ENCODE data around the gene MCM7.

GRCh38 chr7:100119072-100119969, 18.1 kb upstream of the MCM7 start, which contains the start of the genes CNPY4 and TAF6:
- TF ChIP-seq POLR2A (IDR thresholded peaks at IDR 0.05; ENCODE audit: low read depth, low read length): no peak
- TF ChIP-seq, protein P1, sequence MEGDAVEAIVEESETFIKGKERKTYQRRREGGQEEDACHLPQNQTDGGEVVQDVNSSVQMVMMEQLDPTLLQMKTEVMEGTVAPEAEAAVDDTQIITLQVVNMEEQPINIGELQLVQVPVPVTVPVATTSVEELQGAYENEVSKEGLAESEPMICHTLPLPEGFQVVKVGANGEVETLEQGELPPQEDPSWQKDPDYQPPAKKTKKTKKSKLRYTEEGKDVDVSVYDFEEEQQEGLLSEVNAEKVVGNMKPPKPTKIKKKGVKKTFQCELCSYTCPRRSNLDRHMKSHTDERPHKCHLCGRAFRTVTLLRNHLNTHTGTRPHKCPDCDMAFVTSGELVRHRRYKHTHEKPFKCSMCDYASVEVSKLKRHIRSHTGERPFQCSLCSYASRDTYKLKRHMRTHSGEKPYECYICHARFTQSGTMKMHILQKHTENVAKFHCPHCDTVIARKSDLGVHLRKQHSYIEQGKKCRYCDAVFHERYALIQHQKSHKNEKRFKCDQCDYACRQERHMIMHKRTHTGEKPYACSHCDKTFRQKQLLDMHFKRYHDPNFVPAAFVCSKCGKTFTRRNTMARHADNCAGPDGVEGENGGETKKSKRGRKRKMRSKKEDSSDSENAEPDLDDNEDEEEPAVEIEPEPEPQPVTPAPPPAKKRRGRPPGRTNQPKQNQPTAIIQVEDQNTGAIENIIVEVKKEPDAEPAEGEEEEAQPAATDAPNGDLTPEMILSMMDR (conservative IDR thresholded peaks at IDR 0.05; ENCODE audit: low read depth, low read length): no peak
- no peak for TF ChIP-seq BHLHE40 (IDR thresholded peaks at IDR 0.05; ENCODE audit: low read depth, low read length)
- TF ChIP-seq, protein P2, sequence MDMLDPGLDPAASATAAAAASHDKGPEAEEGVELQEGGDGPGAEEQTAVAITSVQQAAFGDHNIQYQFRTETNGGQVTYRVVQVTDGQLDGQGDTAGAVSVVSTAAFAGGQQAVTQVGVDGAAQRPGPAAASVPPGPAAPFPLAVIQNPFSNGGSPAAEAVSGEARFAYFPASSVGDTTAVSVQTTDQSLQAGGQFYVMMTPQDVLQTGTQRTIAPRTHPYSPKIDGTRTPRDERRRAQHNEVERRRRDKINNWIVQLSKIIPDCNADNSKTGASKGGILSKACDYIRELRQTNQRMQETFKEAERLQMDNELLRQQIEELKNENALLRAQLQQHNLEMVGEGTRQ (IDR thresholded peaks at IDR 0.05; ENCODE audit: low read depth, low read length): peak; percentile 24; the same call in 1 of the 2 replicates
- no peak for TF ChIP-seq RFX5 (IDR thresholded peaks at IDR 0.05; ENCODE audit: low read depth, low read length)
- no peak for TF ChIP-seq CEBPB (IDR thresholded peaks at IDR 0.05; ENCODE audit: low read depth, low read length)
- TF ChIP-seq MAZ (IDR thresholded peaks at IDR 0.05; ENCODE audit: borderline replicate concordance, low read depth, low read length): peak; percentile 92
- peak; percentile 57 for TF ChIP-seq MXI1 (IDR thresholded peaks at IDR 0.05; ENCODE audit: borderline replicate concordance, low read depth, low read length)
